HepG2 (cell line): ENCODE data around the gene ASCL2. TPM values are rescaled to one million over a fixed set of nuclear protein-coding genes. Genes with fewer than 3 reads are reported as not detected.

ENCODE experiments used
- ATAC-seq: fragments of 200-7000 bp; cut with Tn5 transposase; 3 replicates; pipeline ENCODE4 v1.9.1; 2020; ENCODE audit warnings: mild to moderate bottlenecking, moderate library complexity
- BruUV-seq: library from RNA; stranded (reverse); fragments of 400-500 nt; replicated peaks from 2 replicates; lab custom pipeline; 2021; lab: Mats Ljungman, UMichigan
- CTCF ChIA-PET: fragments of 300-600 bp; formaldehyde crosslinking; extraction: SDS; loops from one replicate; lab custom pipeline; 2021; ENCODE audit warnings: low total read pairs, inconsistent platforms, low intra/inter-chr PET ratio; lab: Yijun Ruan, JAX
- POLR2A ChIA-PET: fragments of 350-600 bp; sonication (Branson Sonifier 250); formaldehyde crosslinking; loops from one replicate; lab custom pipeline; 2020; ENCODE audit warnings: antibody characterized with exemption, inconsistent platforms; lab: Yijun Ruan, JAX
- DNase-seq: peaks from one replicate; pipeline ENCODE4 v3.0.0-alpha.2; 2015; ENCODE audit warnings: low spot score
- FAIRE-seq: peaks from 3 replicates; lab custom pipeline; 2011; peaks lifted over from hg19 to GRCh38; lab: Jason Lieb, UNC
- H2AFZ ChIP-seq: one replicate; pipeline ENCODE4 v1.6.1; 2011; ENCODE audit warnings: low read length, inconsistent platforms
- H3K27ac ChIP-seq: fragments of 300-600 bp; 3 replicates; pipeline ENCODE4 v1.8.0; 2011; ENCODE audit warnings: mixed run types, mild to moderate bottlenecking, mixed read lengths, low read length, inconsistent platforms; ENCODE audit not compliant: insufficient read depth; ENCODE audit errors: extremely low read length
- H3K27me3 ChIP-seq, 2 experiments: fragments of 200-600 bp in 1 of 2; 2 replicates in 1 of 2; 3 replicates in 1 of 2; pipeline versions ENCODE4 v1.6.0 to v1.8.0; 2011; ENCODE audit warnings: low read length in 2 of 2, mild to moderate bottlenecking in 2 of 2, moderate library complexity in 2 of 2, inconsistent platforms in 1 of 2; ENCODE audit not compliant: insufficient read depth in 2 of 2, control insufficient read depth in 1 of 2
- H3K36me3 ChIP-seq, 2 experiments: fragments of 200-600 bp in 1 of 2; replicated peaks in 1 of 2; 2 replicates in 1 of 2; 3 replicates in 1 of 2; pipeline versions ENCODE4 v1.5.1 to v1.8.0; 2011; ENCODE audit warnings: low read length in 2 of 2, inconsistent platforms in 1 of 2; ENCODE audit not compliant: insufficient read depth in 2 of 2, control insufficient read depth in 1 of 2
- H3K4me1 ChIP-seq: 2 replicates; pipeline ENCODE4 v1.5.1; 2012; ENCODE audit warnings: low read length, inconsistent platforms; ENCODE audit not compliant: insufficient read depth
- H3K4me2 ChIP-seq: 2 replicates; pipeline ENCODE4 v1.6.0; 2011; ENCODE audit warnings: low read depth, low read length, inconsistent platforms
- H3K4me3 ChIP-seq, 3 experiments: fragments of 200-600 bp in 1 of 3; sonication (generic), shearing (Covaris generic) in 1 of 3; replicated peaks in 1 of 3; 2 replicates each; pipeline ENCODE4 v1.5.1; 2011 to 2016; ENCODE audit warnings: low read length in 3 of 3, inconsistent platforms in 2 of 3, low read depth in 2 of 3, mild to moderate bottlenecking in 2 of 3, control low read depth in 1 of 3, mixed read lengths in 1 of 3; ENCODE audit not compliant: insufficient read depth in 1 of 3
- H3K79me2 ChIP-seq: one replicate; pipeline ENCODE4 v1.6.1; 2011; ENCODE audit warnings: low read length, inconsistent platforms; ENCODE audit not compliant: insufficient read depth
- H3K9ac ChIP-seq: 2 replicates; pipeline ENCODE4 v1.6.0; 2011; ENCODE audit warnings: mild to moderate bottlenecking, low read depth, low read length, inconsistent platforms; ENCODE audit not compliant: insufficient read depth
- H3K9me3 ChIP-seq: 2 replicates; pipeline ENCODE4 v1.5.1; 2012; ENCODE audit warnings: mild to moderate bottlenecking, low read length
- H4K20me1 ChIP-seq: 2 replicates; pipeline ENCODE4 v1.6.0; 2011; ENCODE audit warnings: inconsistent platforms, mild to moderate bottlenecking, low read length, moderate library complexity; ENCODE audit not compliant: insufficient read depth
- HIVEP1 ChIP-seq: sonication (generic); formaldehyde crosslinking; IDR thresholded peaks from 2 replicates; pipeline ENCODE4 v1.4.0; 2020; ENCODE audit warnings: mild to moderate bottlenecking, missing genetic modification reagents
- TBP ChIP-seq: sonication (generic); formaldehyde crosslinking; IDR thresholded peaks from 2 replicates; pipeline ENCODE4 v1.5.0; 2020; ENCODE audit warnings: missing genetic modification reagents
- ZFP82 ChIP-seq: sonication (generic); formaldehyde crosslinking; IDR thresholded peaks from 2 replicates; pipeline ENCODE4 v1.5.1; 2020; ENCODE audit warnings: mild to moderate bottlenecking, missing genetic modification reagents, borderline replicate concordance
- ZNF138 ChIP-seq: sonication (generic); formaldehyde crosslinking; IDR thresholded peaks from 2 replicates; pipeline ENCODE4 v1.5.0; 2020; ENCODE audit warnings: mild to moderate bottlenecking, low read depth, missing genetic modification reagents
- ZNF501 ChIP-seq: sonication (generic); formaldehyde crosslinking; IDR thresholded peaks from 2 replicates; pipeline ENCODE4 v1.5.1; 2020; ENCODE audit warnings: mild to moderate bottlenecking, moderate library complexity, missing genetic modification reagents
- ZNF558 ChIP-seq: sonication (generic); formaldehyde crosslinking; IDR thresholded peaks from 2 replicates; pipeline ENCODE4 v1.9.0; 2022; ENCODE audit warnings: mild to moderate bottlenecking, missing genetic modification reagents, borderline replicate concordance
- ZNF75D ChIP-seq: sonication (generic); formaldehyde crosslinking; IDR thresholded peaks from 2 replicates; pipeline ENCODE4 v1.8.1; 2023; ENCODE audit warnings: missing genetic modification reagents, mild to moderate bottlenecking, borderline replicate concordance
- WGBS: methylation state at CpG from one replicate; pipeline ENCODE4 v1.1.6; 2017; ENCODE audit warnings: low lambda C conversion rate; 5-methylcytosine and 5-hydroxymethylcytosine counted together
- in situ Hi-C: cut with HindIII; loops from 2 replicates; pipeline ENCODE4 v1.10.0; 2017; ENCODE audit warnings: low pct_unique_long_range_greater_than_20kb; ENCODE audit not compliant: extremely low pct_ligation_motif_present
- intact Hi-C: fragments of 100-400 bp; cut with micrococcal nuclease; formaldehyde crosslinking; loops from one replicate; pipeline ENCODE4 v1.10.0; 2022; ENCODE audit not compliant: unreplicated experiment
- polyA plus RNA-seq, 8 experiments: library from polyadenylated mRNA; depleted of rRNA in 3 of 8; stranded (reverse) in 7 of 8; unstranded in 1 of 8; fragments of >200 nt; fragmentation: Illumina TruSeq in 4 of 8; extraction: Trizol in 4 of 8; gene quantifications; 2 replicates each; pipeline versions ENCODE4 v1.2.1 to v1.2.3, GENCODE V29; 2011 to 2016; ENCODE audit warnings: low read depth in 4 of 8, missing spikeins in 1 of 8, mixed read lengths in 1 of 8; ENCODE audit not compliant: insufficient read depth in 1 of 8
- total RNA-seq, 5 experiments: library from RNA; depleted of rRNA; stranded (reverse); fragments of >200 nt; fragmentation: Illumina TruSeq; extraction: Trizol; gene quantifications; 2 replicates each; pipeline ENCODE4 v1.2.3, GENCODE V29; 2016; ENCODE audit warnings: low read depth in 1 of 5
- TF ChIP-seq, protein P1 (sequence below): IDR thresholded peaks from 2 replicates; pipeline ENCODE4 v1.6.1; 2016
- TF ChIP-seq, protein P2 (sequence below): sonication (generic); formaldehyde crosslinking; IDR thresholded peaks from 2 replicates; pipeline ENCODE4 v1.8.1; 2023; ENCODE audit warnings: mild to moderate bottlenecking, inconsistent platforms, moderate library complexity, missing genetic modification reagents, borderline replicate concordance
- TF ChIP-seq, protein P3 (sequence below): sonication (generic); formaldehyde crosslinking; IDR thresholded peaks from 2 replicates; pipeline ENCODE4 v1.5.0; 2020; ENCODE audit warnings: mild to moderate bottlenecking, missing genetic modification reagents
- TF ChIP-seq, protein P4 (sequence below): sonication (generic); formaldehyde crosslinking; IDR thresholded peaks from 2 replicates; pipeline ENCODE4 v1.4.0; 2020; ENCODE audit warnings: low read depth, mild to moderate bottlenecking, missing genetic modification reagents

Gene ASCL2
- total and polyA plus RNA-seq, 2 of the 13 experiments (the other 11 are each of a cell fraction or from before 2014, with no cell fraction given), result 0.07 TPM; not detected in 1

DNA sequence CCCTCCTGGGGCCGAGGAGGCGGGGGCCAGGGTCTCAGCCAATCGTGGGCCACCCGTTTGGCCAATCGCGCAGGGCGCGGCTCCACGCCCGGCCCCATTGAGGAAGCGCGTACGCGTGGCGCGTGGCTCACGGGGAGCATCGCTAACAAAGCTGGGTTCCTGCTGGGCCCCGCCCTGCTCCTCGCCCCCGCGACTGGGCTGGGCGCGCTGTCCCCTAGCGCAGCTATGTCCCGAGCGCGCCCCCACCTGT lies 614 bp upstream of the ASCL2 start:
- no CpG with 5 or more reads among the region's 28 CpGs for WGBS

More for the DNA sequence above, 614 bp upstream of the ASCL2 start:
- no peak for ATAC-seq
- TF ChIP-seq, protein P1, sequence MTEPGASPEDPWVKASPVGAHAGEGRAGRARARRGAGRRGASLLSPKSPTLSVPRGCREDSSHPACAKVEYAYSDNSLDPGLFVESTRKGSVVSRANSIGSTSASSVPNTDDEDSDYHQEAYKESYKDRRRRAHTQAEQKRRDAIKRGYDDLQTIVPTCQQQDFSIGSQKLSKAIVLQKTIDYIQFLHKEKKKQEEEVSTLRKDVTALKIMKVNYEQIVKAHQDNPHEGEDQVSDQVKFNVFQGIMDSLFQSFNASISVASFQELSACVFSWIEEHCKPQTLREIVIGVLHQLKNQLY (CRISPR knock-in tag), result no peak
- TF ChIP-seq ZNF501 (CRISPR knock-in tag) (no peak), HIVEP1 (no peak), ZNF558 (no peak), ZNF75D (CRISPR knock-in tag) (no peak), ZFP82 (CRISPR knock-in tag) (no peak), TBP (CRISPR knock-in tag) (no peak), ZNF138 (CRISPR knock-in tag) (no peak)
- TF ChIP-seq, protein P2, sequence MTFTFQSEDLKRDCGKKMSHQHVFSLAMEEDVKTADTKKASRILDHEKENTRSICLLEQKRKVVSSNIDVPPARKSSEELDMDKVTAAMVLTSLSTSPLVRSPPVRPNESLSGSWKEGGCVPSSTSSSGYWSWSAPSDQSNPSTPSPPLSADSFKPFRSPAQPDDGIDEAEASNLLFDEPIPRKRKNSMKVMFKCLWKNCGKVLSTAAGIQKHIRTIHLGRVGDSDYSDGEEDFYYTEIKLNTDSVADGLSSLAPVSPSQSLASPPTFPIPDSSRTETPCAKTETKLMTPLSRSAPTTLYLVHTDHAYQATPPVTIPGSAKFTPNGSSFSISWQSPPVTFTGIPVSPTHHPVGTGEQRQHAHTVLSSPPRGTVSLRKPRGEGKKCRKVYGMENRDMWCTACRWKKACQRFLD (CRISPR knock-in tag), result no peak
- TF ChIP-seq, protein P3, sequence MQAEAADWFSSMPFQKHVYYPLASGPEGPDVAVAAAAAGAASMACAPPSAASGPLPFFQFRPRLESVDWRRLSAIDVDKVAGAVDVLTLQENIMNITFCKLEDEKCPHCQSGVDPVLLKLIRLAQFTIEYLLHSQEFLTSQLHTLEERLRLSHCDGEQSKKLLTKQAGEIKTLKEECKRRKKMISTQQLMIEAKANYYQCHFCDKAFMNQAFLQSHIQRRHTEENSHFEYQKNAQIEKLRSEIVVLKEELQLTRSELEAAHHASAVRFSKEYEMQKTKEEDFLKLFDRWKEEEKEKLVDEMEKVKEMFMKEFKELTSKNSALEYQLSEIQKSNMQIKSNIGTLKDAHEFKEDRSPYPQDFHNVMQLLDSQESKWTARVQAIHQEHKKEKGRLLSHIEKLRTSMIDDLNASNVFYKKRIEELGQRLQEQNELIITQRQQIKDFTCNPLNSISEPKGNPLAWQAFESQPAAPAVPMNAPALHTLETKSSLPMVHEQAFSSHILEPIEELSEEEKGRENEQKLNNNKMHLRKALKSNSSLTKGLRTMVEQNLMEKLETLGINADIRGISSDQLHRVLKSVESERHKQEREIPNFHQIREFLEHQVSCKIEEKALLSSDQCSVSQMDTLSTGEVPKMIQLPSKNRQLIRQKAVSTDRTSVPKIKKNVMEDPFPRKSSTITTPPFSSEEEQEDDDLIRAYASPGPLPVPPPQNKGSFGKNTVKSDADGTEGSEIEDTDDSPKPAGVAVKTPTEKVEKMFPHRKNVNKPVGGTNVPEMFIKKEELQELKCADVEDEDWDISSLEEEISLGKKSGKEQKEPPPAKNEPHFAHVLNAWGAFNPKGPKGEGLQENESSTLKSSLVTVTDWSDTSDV (CRISPR knock-in tag), result no peak
- TF ChIP-seq, protein P4, sequence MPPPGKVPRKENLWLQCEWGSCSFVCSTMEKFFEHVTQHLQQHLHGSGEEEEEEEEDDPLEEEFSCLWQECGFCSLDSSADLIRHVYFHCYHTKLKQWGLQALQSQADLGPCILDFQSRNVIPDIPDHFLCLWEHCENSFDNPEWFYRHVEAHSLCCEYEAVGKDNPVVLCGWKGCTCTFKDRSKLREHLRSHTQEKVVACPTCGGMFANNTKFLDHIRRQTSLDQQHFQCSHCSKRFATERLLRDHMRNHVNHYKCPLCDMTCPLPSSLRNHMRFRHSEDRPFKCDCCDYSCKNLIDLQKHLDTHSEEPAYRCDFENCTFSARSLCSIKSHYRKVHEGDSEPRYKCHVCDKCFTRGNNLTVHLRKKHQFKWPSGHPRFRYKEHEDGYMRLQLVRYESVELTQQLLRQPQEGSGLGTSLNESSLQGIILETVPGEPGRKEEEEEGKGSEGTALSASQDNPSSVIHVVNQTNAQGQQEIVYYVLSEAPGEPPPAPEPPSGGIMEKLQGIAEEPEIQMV, result no peak
- TF ChIP-seq, all 625 proteins: peak for 0
- no peak overlapping the region for H2AFZ ChIP-seq
- POLR2A ChIA-PET, result no interaction called here
- no peaks in the 10 kb centered on the region for H3K79me2 ChIP-seq
- H3K4me3 ChIP-seq, result no peak overlapping the region
- no peaks in the 10 kb centered on the region for H3K9me3 ChIP-seq
- DNase-seq, result no peak
- H3K27me3 ChIP-seq, result peaks cover 3 to 25% of the 10 kb centered on the region in 2 experiments; a peak in 4 of 5 replicates
- no peak overlapping the region for H3K9ac ChIP-seq
- H3K4me1 ChIP-seq, result peaks cover 10% of the 10 kb centered on the region; the same call in 1 of the 2 replicates
- H3K36me3 ChIP-seq, result no peaks in the 10 kb centered on the region
- H3K27ac ChIP-seq, result no peak overlapping the region
- FAIRE-seq, result no peak
- intact Hi-C loops (no loop called here), in situ Hi-C loops (no loop called here)
- no peak overlapping the region for H3K4me2 ChIP-seq
- CTCF ChIA-PET, result no interaction called here
- H4K20me1 ChIP-seq, result no peaks in the 10 kb centered on the region
- BruUV-seq, result no TSS peak
